CD4-positive, alpha-beta T cell treated with Interleukin-15 for 4 hours (primary cell): ENCODE results near the gene SEPHS2.
"Not testable (repeated sequence)": the region's sequence is repeated elsewhere in the genome, so short reads cannot be mapped to it uniquely, and the experiment has no call there.

ENCODE experiments used
- DNase-seq: peaks from one replicate; pipeline ENCODE4 v3.0.0-alpha.2; 2020; ENCODE audit warnings: low spot score

The SEPHS2 gene

DNA sequence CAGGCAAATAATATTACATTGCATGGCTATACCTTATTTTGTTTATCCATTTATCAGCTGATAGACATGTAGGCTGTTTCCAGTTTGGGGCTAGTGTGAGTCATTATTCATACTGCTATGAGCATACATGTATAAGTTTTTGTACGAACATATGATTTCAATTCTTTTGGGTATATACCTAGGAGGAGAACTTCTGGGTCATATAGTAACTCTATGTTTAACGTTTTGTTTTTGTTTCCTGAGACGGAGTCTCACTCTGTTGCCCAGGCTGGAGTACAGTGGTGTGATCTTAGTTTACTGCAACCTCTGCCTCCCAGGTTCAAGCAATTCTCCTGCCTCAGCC lies 24.5 kb upstream of the SEPHS2 start:
- DNase-seq = peak; percentile 32

DNA sequence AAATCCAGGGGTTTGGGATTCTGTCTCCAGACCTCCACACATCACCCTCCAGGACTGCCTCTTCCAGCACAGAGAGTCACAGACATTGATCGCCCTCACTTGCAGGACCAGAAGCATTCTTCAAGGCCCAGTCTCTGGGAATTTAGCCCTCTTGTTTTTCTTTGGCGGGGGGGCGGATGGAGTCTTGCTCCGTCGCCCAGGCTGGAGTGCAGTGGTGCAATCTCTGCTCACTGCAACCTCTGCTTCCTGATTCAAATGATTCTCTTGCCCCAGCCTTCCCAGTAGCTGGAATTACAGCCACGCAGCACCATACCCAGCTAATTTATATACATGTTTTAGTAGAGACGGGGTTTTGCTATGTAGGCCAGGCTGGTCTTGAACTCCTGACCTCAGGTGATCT lies 18.4 kb upstream of the SEPHS2 start:
- DNase-seq = no peak

GRCh38 chr16:30461426-30461825 lies 15.8 kb upstream of the SEPHS2 start:
- not testable (repeated sequence) for DNase-seq

GRCh38 chr16:30459456-30459855 lies 13.8 kb upstream of the SEPHS2 start:
- no peak for DNase-seq

- DNase-seq = peak; percentile 81
Observed at GRCh38 chr16:30458561-30459394, 13.1 kb upstream of the SEPHS2 start.

- no peak for DNase-seq
Observed at GRCh38 chr16:30457743-30458560, 12.3 kb upstream of the SEPHS2 start.

DNA sequence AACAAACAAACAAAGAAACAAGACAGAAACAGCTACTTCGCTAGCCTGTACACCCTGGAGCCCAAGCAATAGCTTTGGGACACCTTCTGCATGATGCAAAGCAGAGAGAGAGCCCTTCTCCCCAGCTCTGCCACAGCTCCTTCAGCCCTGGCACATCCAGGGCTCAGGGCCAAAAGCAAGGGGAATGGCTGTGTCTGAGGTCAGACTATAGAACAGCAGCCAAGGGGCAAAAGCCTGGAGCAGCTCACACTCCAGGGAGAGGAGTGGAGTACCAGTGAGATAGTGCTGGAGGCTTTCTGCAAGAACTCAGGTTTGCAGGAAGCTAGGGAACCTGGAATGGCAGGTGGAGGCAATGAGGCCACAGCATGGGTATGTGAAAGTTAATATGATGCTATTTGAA lies 11.6 kb upstream of the SEPHS2 start:
- DNase-seq = no peak

DNA sequence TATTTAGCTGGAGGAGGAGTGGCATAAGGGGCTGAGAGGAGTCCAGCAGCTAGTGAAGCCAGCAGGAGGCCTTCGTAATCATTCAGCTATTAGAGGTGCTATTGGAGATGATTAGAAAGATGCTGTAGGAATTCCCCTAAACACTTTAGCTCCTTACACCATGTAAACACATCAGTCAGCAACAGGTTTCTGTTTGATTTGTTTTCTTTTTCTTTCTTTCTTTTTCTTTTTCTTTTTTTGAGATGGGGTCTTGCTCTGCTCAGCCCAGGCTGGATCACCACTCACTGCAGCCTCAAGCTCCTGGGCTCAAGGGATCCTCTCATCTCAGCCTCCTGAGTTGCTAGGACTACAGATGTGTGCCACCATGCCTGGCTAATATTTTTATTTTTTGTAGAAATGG lies 10.6 kb upstream of the SEPHS2 start:
- DNase-seq = no peak

- DNase-seq = not testable (repeated sequence)
Observed at GRCh38 chr16:30452709-30453580, 7.3 kb upstream of the SEPHS2 start.

GRCh38 chr16:30449116-30449435 lies 3.4 kb upstream of the SEPHS2 start:
- DNase-seq = no peak

- no peak for DNase-seq
Observed at GRCh38 chr16:30447512-30448226, 2.0 kb upstream of the SEPHS2 start.

GRCh38 chr16:30446203-30446595 lies 525 bp upstream of the SEPHS2 start:
- no peak for DNase-seq

- no peak for DNase-seq
Observed at GRCh38 chr16:30445149-30445407, 596 bp downstream of the SEPHS2 start.

GRCh38 chr16:30444231-30445148 lies 1.2 kb downstream of the SEPHS2 start:
- DNase-seq = no peak

GRCh38 chr16:30443631-30444030 lies 2.0 kb downstream of the SEPHS2 start:
- no peak for DNase-seq

GRCh38 chr16:30439720-30440348 lies 5.8 kb downstream of the SEPHS2 start:
- no peak for DNase-seq

GRCh38 chr16:30438835-30439234 lies 6.8 kb downstream of the SEPHS2 start:
- DNase-seq = no peak

DNA sequence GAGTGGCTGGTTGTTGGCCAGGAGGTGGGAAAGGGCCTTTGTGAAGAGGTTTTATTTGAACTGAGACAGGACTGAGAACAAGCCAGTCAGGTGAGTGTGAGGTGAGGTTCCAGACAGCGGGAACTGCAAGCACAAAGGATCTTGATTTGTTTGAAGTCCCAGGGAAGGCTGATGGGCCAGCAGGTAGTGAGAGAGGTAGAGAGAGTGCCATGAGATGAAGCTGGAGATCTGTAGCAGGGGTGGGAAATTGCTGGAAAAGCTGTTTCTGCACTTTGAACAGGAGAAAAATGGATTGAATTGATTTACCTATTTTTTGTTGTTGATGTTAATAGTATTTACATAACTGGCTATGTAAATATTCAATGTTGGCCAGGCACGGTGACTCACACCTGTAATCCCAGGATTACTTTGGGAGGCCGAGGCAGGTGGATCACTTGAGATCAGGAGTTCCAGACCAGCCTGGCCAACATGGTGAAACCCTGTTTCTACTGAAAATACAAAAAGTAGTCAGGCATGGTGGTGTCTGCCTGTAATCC lies 8.1 kb downstream of the SEPHS2 start:
- DNase-seq = no peak

DNA sequence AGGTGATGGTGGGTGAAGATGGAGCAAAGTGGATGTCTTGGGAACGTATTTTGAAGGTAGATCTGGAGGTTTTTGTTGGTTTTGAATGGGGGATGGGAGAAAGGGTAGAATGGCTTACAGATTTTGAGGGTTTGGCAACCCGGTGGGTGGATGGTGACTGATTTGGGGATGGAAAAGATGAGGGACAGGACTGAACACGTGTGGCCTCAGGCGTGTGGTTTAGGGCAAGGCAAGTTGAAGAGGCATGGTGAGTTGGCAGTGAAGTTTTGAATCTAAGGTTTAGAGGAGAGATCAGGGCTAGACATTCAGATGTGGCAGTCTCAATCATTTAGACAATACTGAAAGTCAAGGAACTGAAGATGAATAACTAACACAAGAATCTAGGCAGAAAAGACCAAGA lies 10.8 kb downstream of the SEPHS2 start:
- no peak for DNase-seq

GRCh38 chr16:30430428-30430970 lies 15.2 kb downstream of the SEPHS2 start:
- no peak for DNase-seq
